ENCODE results near the gene OSBPL5. TPM values are rescaled to one million over a fixed set of nuclear protein-coding genes. Genes with fewer than 3 reads are reported as not detected.

The OSBPL5 gene
- total RNA-seq, 1 experiment from 2014 or later = 11.0 TPM

DNA sequence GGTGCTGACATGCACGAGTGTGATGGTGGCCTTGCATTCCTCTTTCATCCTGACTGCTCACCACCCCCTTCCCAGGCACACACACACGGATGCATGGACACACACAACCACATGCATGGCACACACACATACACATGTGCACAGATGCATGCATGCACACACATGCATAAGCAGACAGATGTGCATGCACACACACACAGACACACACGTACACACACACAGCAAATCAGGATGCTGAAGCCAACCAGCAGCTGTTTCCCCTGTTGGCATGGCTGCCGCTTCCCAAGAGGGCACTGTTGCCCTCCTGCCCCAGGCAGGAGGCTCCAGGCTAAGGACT is 15.3 kb downstream of the OSBPL5 start:
- no peaks in the 10 kb centered on the region for H3K9me3 ChIP-seq
- H3K36me3 ChIP-seq = no peaks in the 10 kb centered on the region
- H3K4me3 ChIP-seq = no peak overlapping the region
- no peak for DNase-seq
- no peaks in the 10 kb centered on the region for H3K27me3 ChIP-seq

DNA sequence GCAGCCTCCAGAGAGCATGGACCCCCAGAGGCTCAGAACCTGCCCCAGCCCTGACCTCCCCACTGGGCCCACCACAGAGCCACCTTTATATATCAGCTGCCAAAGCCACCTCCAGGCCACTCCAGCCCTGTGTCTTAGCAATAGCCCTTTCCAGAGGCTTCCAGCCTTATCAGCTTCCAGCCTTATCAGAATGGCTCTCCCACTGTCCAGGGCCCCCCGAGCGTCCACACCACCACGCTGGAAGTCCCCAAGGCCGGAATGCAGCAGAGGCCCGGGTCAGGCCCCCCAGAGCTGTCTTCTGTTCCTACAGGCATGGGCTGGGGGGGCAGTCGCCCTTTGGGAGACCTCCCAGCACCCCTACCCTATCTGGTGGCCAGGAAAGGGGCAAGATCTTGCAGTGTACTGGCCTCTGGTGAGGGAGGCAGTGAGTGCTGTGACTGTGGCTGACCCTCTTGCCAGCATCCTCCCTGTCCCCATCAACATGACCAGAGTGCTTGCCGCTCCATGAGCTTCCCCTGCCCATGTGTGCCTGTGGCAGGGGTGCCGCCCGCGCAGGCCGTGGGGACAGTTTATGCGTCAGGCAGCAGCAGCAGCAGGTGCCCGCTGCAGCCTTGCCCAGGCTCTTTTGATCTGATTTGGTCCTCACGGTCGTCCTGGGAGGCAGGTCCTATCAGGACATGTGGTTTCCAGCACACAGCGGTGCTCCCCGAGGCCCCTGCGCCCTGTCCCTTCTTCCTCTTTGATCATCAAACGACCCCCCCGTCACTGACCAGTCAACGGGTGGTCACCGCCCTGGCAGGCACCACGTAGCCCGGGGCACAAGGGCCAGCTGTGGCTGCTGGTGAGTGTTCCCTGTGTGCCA is 15.9 kb downstream of the OSBPL5 start:
- H3K4me3 ChIP-seq = no peak overlapping the region
- H3K9me3 ChIP-seq = no peaks in the 10 kb centered on the region
- no peaks in the 10 kb centered on the region for H3K27me3 ChIP-seq
- no peak for DNase-seq
- H3K36me3 ChIP-seq = no peaks in the 10 kb centered on the region

DNA sequence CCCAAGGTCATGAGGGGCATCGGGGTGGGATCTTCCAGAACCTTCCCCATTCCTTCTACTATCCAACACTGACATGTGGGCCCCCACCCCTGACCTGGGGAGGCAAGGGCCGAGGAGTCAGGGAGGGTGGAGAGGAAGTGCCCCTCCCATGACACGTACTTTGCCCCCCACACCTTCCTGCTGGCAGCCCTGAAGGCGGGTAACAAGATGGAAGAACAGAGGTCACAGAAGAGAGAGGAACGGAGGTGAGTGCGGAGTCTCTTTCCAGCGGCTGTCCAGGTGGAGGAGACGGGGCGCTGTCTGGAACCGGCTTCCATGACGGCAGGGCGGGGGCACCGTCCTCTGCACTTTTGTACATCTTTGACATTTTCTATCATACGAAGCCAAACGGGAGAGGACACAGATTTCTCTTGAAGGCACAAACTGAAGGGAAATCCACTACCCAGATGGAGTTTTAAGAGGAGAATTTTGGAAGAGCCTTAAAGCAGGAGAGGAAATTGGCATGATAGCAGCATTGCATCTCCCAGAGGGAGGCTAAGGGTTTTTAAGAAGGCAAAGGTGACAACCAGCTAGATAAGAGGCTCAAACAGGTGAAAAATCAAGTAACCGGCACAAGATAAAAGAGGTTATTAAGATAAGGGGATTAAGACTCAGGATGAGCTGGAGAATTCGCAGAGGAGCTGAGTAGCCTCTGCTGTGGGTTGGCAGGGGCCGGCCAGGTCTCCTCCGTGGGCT is 16.7 kb downstream of the OSBPL5 start:
- H3K36me3 ChIP-seq = no peaks in the 10 kb centered on the region
- no peak overlapping the region for H3K4me3 ChIP-seq
- H3K27me3 ChIP-seq = no peaks in the 10 kb centered on the region
- no peaks in the 10 kb centered on the region for H3K9me3 ChIP-seq
- no peak for DNase-seq

DNA sequence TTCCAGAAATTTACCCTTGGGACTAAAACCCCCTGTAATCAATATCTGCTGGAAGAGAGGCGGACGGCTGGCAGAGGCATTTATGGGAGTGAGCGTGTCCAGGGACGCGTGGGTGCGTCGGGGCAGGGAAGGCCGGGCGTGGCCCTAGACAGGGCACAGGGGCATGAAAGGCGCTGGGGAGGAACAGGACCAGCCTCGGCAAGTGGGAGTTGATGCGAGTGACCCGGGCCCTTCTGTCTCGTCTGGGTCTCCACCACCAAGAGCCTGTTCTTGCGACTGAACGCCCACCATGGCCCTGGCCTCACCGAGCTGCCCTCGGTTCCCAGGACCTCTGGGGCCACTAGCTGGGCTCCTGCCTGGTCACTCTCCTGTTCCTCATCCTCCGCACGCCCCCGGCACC is 17.5 kb downstream of the OSBPL5 start:
- H3K9me3 ChIP-seq = no peaks in the 10 kb centered on the region
- DNase-seq = no peak
- H3K4me3 ChIP-seq = no peak overlapping the region
- H3K27me3 ChIP-seq = no peaks in the 10 kb centered on the region
- no peaks in the 10 kb centered on the region for H3K36me3 ChIP-seq

DNA sequence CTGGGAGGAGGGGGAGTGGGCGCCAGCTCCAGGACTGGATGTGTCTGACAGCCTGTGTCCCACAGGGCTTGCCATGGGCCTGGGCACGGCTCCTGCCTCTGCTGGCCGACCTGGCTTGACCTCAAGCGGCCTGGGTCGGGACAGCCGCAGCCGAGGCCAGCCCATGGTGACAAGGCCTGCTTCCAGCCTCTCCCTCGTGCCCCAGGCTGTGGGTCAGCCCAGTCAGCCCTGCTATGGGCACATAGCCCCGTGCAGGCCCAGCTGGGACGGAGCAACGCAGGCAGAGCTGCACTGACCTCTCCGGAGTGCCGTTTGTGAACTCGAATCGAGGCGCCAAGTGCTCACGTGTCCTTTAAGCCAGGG is 17.9 kb downstream of the OSBPL5 start:
- Histone ChIP-seq H3K36me3 (no peaks in the 10 kb centered on the region), H3K4me3 (no peak overlapping the region), H3K9me3 (no peaks in the 10 kb centered on the region), H3K27me3 (no peaks in the 10 kb centered on the region)
- no peak for DNase-seq

DNA sequence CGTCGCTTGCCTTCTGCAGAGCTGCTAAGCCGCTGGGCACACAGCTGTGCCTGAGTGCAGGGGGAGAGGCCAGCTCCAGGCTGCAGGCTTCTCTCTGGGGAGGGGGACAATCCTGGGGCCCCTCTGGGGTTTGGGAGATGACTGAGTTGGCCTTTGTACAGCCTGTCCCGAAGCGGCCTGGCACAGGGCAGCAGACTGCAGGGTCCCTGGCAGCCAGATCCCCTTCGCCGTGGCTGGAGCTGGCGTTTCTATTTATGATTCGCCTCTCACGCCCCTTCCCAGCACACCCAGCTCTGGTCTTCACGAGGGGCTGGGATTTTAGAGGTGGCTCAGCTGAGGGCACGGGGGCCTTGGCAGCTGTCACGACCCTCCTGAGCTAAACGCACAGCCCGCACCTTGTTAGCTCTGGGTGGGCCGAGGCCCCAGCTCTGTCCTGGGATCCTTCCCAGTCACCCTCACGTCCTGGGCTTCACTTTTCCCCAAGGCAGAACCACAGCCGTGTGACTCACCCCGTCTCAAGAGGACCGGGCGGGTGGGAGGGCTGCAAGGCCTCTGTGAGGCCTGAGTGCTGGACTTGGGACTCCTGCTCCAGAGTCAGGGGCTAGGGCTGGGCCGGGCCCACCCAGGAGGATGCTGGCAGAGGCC is 18.4 kb downstream of the OSBPL5 start:
- H3K9me3 ChIP-seq = no peaks in the 10 kb centered on the region
- H3K27me3 ChIP-seq = no peaks in the 10 kb centered on the region
- no peak overlapping the region for H3K4me3 ChIP-seq
- DNase-seq = peak; percentile 8
- H3K36me3 ChIP-seq = no peaks in the 10 kb centered on the region

DNA sequence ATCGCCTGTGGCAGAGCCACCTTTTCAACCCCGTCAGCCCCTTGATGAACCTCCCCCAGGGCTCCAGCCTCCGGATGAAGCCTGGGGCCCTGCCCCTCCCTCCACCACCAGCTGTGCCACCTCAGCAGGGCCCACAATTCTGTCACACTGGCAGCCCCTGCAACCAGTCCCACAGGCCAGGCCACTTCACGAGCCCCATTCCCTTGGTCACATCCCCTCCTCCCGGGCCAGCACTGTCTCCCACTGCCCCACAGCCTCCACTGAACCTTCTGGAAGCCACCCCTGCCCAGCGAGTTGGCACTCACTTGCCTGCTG is 19.9 kb downstream of the OSBPL5 start:
- Histone ChIP-seq H3K27me3 (no peaks in the 10 kb centered on the region), H3K36me3 (no peaks in the 10 kb centered on the region), H3K4me3 (no peak overlapping the region), H3K9me3 (no peaks in the 10 kb centered on the region)
- no peak for DNase-seq

DNA sequence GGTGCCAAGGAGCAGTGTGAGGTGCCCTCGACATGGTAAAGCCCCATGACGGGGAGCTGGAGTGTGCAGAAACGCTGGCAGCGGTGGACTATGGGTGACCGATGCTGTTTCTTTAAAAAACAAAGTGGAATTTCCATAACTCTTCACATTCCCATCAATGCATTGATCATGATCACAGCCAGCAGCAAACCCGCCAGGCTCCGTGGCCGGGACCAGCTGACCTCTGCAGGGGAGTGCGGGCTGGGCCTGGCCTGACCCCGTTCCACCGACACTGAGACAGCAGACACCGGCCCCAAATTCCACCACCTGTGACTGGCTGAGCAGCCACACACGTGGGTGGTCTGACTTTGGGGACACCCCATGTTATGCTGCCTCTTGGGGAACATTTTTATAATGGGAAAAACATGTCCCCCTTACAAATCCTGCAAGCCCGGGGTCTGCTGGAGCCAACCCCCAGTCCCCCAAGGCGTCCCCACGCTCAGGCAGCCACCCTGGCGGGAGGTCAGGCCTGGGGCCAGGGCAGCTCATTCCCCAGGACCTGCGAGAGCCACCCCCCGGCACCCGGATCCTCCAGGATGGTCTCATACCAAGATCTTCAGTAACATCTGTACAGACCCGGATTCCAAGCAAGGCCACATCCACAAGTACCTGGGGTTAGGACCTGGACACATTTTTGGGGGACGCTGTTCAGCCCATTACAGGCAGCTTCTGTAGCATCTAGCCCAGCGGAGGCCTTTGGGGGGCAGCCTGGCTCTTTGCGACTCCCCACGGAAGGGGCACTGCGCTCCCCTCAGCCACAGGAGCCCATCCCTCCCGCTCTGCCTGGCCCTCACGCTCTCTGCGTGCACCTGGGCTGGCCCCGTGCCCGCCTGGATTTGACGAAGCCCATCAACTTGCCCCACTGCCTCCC is 20.6 kb downstream of the OSBPL5 start:
- no peaks in the 10 kb centered on the region for H3K9me3 ChIP-seq
- no peaks in the 10 kb centered on the region for H3K36me3 ChIP-seq
- no peak overlapping the region for H3K4me3 ChIP-seq
- DNase-seq = no peak
- H3K27me3 ChIP-seq = no peaks in the 10 kb centered on the region

DNA sequence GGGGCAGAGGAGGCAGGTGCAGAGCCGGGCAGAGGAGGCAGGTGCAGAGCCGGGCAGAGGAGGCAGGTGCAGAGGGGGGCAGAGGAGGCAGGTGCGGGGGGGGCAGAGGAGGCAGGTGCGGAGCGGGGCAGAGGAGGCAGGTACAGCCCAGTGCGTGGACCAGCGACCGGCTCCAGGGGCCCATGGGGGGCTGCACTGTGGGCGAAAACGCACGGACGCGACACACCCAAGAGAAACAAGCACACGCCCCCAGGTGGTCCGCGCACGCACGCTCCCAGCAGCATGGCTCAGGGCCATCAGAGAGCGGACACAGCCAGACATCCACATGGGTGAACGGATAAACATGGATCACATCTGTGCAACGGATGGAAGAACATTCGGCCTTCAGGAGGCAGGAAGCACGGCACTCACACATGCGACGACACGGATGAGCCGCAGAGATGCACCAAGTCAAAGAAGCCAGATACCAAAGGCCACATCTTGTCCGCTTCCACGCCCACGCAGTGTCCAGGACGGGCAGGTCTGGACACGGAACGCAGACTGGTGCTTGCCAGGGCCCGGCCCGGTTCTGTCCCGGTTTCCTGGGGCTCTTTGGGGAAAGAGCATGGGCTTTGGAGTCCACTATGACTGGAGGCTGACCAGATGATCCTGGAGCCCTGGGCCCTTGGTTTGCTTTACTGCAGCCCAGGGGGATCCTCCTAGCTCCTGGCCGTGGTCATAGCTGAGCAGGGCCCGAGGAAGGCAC is 21.8 kb downstream of the OSBPL5 start:
- Histone ChIP-seq H3K9me3 (no peaks in the 10 kb centered on the region), H3K4me3 (no peak overlapping the region), H3K27me3 (no peaks in the 10 kb centered on the region), H3K36me3 (no peaks in the 10 kb centered on the region)
- DNase-seq = no peak

DNA sequence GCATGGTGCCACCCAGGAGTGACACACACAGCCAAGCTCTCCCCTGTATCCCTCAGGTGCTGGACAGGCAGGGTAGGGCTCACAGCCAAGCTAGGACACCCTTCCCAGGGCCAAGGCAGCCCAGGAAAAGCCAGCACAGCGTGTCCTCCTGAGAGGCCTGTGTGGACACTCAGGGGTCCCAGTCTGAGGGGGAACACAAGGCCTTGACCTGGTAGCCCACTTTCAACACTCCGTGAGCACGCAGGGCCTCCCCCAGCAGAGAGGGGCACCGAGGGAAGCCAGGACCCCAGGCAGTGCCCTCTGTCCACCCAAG is 24.9 kb downstream of the OSBPL5 start:
- Histone ChIP-seq H3K27me3 (no peaks in the 10 kb centered on the region), H3K36me3 (no peaks in the 10 kb centered on the region), H3K4me3 (no peak overlapping the region), H3K9me3 (no peaks in the 10 kb centered on the region)
- DNase-seq = no peak

DNA sequence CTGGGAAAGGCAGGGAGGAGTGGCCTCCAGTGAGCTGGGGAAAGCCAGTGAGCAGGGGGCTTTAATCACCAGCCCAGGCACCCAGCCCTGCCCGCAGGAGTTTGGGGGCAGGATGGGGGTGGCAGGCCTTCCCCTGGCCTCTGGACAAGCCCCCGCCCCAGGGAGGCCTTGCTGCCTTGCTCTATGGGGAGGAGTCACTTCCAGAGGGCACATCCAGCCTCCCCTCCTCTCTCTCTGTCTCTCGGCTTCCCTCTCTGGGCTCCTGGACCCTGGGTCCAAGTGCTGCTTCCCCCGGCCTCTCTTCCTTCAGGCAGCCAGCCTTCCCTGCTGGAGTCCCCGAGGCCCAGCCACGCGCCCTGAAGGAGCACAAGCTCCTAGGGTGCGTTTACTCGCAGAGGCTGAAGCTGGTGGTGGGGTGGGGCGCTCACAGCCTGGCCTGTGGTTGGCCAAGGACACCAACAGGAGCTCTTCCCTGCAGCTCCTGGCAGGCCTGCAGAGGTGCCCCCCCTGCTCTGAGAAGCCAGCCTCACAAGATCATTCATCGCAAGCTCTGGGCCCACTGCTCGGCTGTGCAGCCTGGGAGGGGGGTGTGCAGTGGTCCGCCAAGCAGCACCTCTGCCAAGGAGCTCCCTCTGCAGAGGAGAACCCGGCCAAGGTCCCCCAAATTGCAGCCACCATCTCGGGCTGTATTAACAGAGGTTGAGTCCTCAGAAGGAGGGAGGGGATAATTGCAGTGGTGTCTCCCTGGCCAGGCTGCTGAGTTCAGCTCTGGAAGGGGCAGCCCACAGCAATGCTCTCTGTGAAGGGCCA is 25.4 kb downstream of the OSBPL5 start:
- DNase-seq = no peak
- H3K4me3 ChIP-seq = no peak overlapping the region
- no peaks in the 10 kb centered on the region for H3K27me3 ChIP-seq
- H3K9me3 ChIP-seq = no peaks in the 10 kb centered on the region
- H3K36me3 ChIP-seq = no peaks in the 10 kb centered on the region

DNA sequence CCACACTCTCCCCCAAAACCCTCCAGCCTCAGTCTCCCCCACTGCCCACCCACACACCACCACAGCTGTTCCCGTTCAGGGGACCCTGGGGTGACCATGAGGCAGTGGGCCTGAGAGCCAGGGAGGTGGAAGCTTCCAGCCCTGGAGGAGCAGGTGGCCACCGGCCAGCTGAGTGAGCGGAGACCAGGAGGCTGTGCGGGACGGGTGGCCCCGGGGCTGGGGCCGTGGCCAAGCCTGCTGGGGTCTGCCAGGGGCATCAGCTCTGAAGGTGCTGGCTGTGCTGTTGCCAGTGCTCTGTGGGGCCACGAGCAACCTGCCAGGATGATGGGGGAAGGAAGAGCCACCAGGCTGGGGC is 26.0 kb downstream of the OSBPL5 start:
- H3K9me3 ChIP-seq = no peaks in the 10 kb centered on the region
- DNase-seq = no peak
- H3K27me3 ChIP-seq = no peaks in the 10 kb centered on the region
- H3K36me3 ChIP-seq = no peaks in the 10 kb centered on the region
- H3K4me3 ChIP-seq = no peak overlapping the region

DNA sequence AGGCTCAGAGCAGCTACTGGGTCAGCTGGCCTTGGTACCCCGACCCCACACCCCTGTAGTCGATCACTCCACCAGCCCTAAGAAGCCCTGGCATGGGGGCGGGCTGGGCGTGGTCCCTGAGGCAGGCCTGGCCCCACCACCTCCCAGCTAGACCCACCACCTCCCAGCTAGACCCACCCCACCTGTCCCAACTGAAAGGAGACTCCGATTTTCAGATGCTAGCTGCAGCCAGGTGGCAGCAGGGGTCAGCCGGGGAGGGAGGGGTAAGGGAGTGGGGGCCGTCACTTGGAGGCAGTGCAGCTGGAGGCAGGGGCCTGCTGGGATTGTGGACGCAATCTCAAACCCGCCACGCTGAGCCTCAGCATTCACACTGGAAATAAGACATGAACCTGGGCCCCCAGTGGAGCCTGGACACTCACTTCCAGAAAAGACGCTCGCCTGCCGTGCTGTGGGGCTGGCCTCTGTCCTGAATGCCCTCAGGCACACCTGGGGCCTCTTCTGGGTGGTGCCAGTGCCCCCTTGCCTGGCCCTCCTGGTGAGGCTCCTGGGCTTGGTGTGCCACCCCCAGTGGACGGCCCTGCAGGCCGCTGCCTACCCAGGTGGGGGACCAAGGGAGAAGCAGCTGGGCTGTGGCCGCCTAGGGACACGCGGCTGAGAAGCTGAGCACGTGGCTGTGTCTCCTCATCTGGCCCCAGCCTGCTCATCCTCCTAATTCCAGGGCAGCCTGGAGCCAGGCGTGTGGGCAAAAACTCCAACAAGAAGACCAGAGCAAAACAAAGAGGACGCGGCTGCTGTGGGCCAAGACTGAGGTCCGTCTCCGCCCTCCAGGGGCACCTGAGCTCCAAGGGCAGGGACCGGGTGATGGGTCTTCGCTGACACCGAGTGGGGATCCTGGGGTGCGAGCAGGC is 26.7 kb downstream of the OSBPL5 start:
- Histone ChIP-seq H3K36me3 (no peaks in the 10 kb centered on the region), H3K4me3 (no peak overlapping the region), H3K27me3 (no peaks in the 10 kb centered on the region), H3K9me3 (no peaks in the 10 kb centered on the region)
- no peak for DNase-seq

DNA sequence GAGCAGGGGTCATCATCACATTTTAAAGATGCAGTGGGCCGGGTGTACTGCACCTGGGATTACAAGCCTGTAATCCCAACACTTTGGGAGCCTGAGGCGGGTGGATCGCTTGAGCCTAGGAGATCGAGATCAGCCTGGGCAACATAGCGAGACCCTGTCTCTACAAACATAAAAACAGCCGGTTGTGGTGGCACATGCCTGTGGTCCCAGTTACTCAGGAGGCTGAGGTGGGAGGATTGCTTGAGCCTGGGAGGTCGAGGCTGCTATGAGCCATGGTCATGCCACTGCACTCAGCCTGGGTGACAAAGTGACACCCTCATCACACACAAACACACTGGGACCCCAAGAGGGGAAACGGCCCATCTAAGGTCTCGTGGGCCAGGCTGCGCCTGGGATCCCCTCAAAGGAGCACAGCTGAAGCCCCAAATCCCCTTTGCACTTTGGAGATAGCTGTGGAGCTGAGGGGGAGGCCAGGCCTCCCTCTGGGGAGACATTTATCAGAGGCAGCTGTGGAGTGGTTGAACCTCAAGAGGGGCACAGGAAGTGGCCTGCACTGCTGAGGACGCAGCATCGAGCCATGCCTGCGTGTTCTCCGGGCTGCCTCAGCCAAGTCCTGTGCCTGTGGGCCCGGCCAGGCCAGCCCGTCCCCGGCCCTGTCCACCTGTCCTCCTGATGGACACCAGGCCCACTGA is 27.5 kb downstream of the OSBPL5 start:
- DNase-seq = no peak
- H3K36me3 ChIP-seq = no peaks in the 10 kb centered on the region

More for the DNA sequence above, 27.5 kb downstream of the OSBPL5 start:
- Histone ChIP-seq H3K27me3 (no peaks in the 10 kb centered on the region), H3K9me3 (no peaks in the 10 kb centered on the region), H3K4me3 (no peak overlapping the region)
